ENCODE data around the gene SERINC5.

GRCh38 chr5:80231693-80232092 is 24.2 kb downstream of the SERINC5 start:
- no peak for TF ChIP-seq CTCF (conservative IDR thresholded peaks at IDR 0.05; ENCODE audit: low read depth, low read length)
- no peak for TF ChIP-seq MAZ (IDR thresholded peaks at IDR 0.05; ENCODE audit: borderline replicate concordance, low read depth, low read length)
- no peak for TF ChIP-seq RFX5 (IDR thresholded peaks at IDR 0.05; ENCODE audit: low read depth, low read length)
- TF ChIP-seq MAFK (IDR thresholded peaks at IDR 0.05; ENCODE audit: low read depth, low read length): no peak
- no peak for TF ChIP-seq MXI1 (IDR thresholded peaks at IDR 0.05; ENCODE audit: borderline replicate concordance, low read depth, low read length)
- no peak for TF ChIP-seq POLR2A (IDR thresholded peaks at IDR 0.05; ENCODE audit: low read depth, low read length)
- no peak for TF ChIP-seq SMC3 (IDR thresholded peaks at IDR 0.05; ENCODE audit: low read depth, low read length)
